ENCODE results near the gene ZFYVE28.

DNA sequence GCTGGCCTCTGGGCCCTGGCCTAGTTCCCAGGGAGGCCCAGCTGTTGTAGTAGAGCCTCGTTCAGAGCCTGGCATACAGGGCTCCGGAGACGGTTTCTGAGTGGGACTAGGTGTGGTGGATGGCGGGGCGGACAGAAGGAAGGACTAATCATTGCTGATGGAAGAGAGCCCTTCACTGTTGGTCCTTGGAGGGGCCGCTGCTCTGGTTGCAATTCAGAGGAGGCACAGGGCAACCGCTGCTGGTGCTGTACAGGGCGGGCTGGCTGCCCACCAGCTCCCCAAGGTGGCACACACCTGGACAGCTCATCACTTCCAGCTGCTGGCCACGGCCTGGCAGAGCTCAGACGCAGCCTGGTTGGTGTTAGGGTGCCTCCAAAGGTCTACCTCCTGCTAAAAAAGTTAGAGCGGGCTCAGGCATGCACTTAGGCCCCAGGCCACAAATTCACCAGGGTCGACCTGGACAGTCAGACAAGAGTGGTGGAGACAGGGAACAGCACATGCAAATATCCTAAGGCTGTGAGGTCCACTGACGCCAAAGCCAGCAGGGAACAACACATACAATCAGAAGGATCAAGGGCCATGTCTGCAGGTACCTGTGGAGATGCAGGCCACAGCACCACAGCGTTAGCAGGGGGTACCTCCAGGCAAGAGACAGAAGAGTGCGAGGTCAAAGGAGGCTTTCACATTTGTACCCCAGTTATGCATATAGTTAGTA, 43.0 kb upstream of the ZFYVE28 start:
- TF ChIP-seq, protein P1, sequence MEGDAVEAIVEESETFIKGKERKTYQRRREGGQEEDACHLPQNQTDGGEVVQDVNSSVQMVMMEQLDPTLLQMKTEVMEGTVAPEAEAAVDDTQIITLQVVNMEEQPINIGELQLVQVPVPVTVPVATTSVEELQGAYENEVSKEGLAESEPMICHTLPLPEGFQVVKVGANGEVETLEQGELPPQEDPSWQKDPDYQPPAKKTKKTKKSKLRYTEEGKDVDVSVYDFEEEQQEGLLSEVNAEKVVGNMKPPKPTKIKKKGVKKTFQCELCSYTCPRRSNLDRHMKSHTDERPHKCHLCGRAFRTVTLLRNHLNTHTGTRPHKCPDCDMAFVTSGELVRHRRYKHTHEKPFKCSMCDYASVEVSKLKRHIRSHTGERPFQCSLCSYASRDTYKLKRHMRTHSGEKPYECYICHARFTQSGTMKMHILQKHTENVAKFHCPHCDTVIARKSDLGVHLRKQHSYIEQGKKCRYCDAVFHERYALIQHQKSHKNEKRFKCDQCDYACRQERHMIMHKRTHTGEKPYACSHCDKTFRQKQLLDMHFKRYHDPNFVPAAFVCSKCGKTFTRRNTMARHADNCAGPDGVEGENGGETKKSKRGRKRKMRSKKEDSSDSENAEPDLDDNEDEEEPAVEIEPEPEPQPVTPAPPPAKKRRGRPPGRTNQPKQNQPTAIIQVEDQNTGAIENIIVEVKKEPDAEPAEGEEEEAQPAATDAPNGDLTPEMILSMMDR (IDR thresholded peaks at IDR 0.05; ENCODE audit: insufficient read depth, low read length, poor library complexity, severe bottlenecking) = no peak
- TF ChIP-seq EZH2phosphoT487 (conservative IDR thresholded peaks at IDR 0.05; ENCODE audit: low read length) = no peak

Data from SU-DHL-6 (cell line).